ENCODE results near the gene POC1A. TPM values are rescaled to one million over a fixed set of nuclear protein-coding genes. Genes with fewer than 3 reads are reported as not detected.

POC1A gene
- total and polyA plus RNA-seq, 2 of the 4 experiments (the other 2 are of a cell fraction), result 10.6 to 11.5 TPM

- DNase-seq (no peak), ATAC-seq (ENCODE audit: low read depth) (no peak)
- intact Hi-C loops (cut with micrococcal nuclease), result no loop called here
- no peak overlapping the region for H2BK120ac ChIP-seq (ENCODE audit: low read depth, low read length)
- H3K9me3 ChIP-seq (ENCODE audit: control insufficient read depth, insufficient read depth, low read length), result no peaks in the 10 kb centered on the region
- H3K4me2 ChIP-seq (ENCODE audit: low read depth, low read length), result no peak overlapping the region
- no peak overlapping the region for H4K91ac ChIP-seq (ENCODE audit: insufficient read depth, low read depth, low read length)
- no peak overlapping the region for H3K9ac ChIP-seq (ENCODE audit: low read depth, low read length)
- no peak for TF ChIP-seq CHD1 (IDR thresholded peaks at IDR 0.05; ENCODE audit: low read depth, low read length)
- TF ChIP-seq MAFK (IDR thresholded peaks at IDR 0.05; ENCODE audit: low read depth, low read length), result no peak
- no peak for TF ChIP-seq BHLHE40 (IDR thresholded peaks at IDR 0.05; ENCODE audit: low read depth, low read length)
- TF ChIP-seq RFX5 (IDR thresholded peaks at IDR 0.05; ENCODE audit: low read depth, low read length), result no peak
- TF ChIP-seq SMC3 (IDR thresholded peaks at IDR 0.05; ENCODE audit: low read depth, low read length), result no peak
- no peak for TF ChIP-seq CEBPB (IDR thresholded peaks at IDR 0.05; ENCODE audit: low read depth, low read length)
- no peak for TF ChIP-seq FOS (IDR thresholded peaks at IDR 0.05; ENCODE audit: low read depth, low read length)
- no peak for TF ChIP-seq ELK1 (IDR thresholded peaks at IDR 0.05; ENCODE audit: borderline replicate concordance, low read depth, low read length)
- TF ChIP-seq NFE2L2 (IDR thresholded peaks at IDR 0.05; ENCODE audit: low read depth, low read length), result no peak
- TF ChIP-seq POLR2A (IDR thresholded peaks at IDR 0.05; ENCODE audit: low read depth, low read length), result no peak
- TF ChIP-seq CTCF (conservative IDR thresholded peaks at IDR 0.05; ENCODE audit: low read depth, low read length), result no peak
- TF ChIP-seq MXI1 (IDR thresholded peaks at IDR 0.05; ENCODE audit: borderline replicate concordance, low read depth, low read length), result no peak
- no peak for TF ChIP-seq USF2 (IDR thresholded peaks at IDR 0.05; ENCODE audit: low read depth, low read length)
- in situ Hi-C loops (cut with MboI; ENCODE audit: low sequenced_read_pairs), result no loop called here
- no peaks in the 10 kb centered on the region for H3K9me1 ChIP-seq (ENCODE audit: insufficient read depth, low read length)
- H3K4me1 ChIP-seq (ENCODE audit: control insufficient read depth, insufficient read depth, low read length), result no peaks in the 10 kb centered on the region
- H2BK20ac ChIP-seq (ENCODE audit: low read depth, low read length), result no peak overlapping the region
- no peak overlapping the region for H3K4ac ChIP-seq (ENCODE audit: low read depth, low read length)
- no peak overlapping the region for H3K14ac ChIP-seq (replicated peaks; ENCODE audit: low read depth, low read length)
- WGBS, 2 experiments (ENCODE audit: extremely low coverage in 2 of 2, insufficient read length in 1 of 2), result 42% methylated on average over 6 of the region's 9 CpGs; no CpG with 5 or more reads in 1 of the 2 experiments
- H3K27ac ChIP-seq (ENCODE audit: insufficient read depth, low read length), result no peak overlapping the region
- H3K23ac ChIP-seq (ENCODE audit: low read depth, low read length), result no peak overlapping the region
- no peaks in the 10 kb centered on the region for H3K36me3 ChIP-seq (ENCODE audit: control insufficient read depth, insufficient read depth, low read length)
- H3K56ac ChIP-seq (ENCODE audit: extremely low read depth, insufficient read depth, low read length), result no peak overlapping the region
- no peak overlapping the region for H3K4me3 ChIP-seq (ENCODE audit: insufficient read depth, low read depth, low read length)
- no peak overlapping the region for H3K18ac ChIP-seq (ENCODE audit: low read depth, low read length)
- dilution Hi-C loops (cut with HindIII; ENCODE audit: low sequenced_read_pairs, unreplicated experiment), result no loop called here
- no peaks in the 10 kb centered on the region for H4K20me1 ChIP-seq (ENCODE audit: insufficient read depth, low read length)
- H4K5ac ChIP-seq (ENCODE audit: low read depth, low read length), result no peak overlapping the region
- no TSS peak for BruUV-seq (replicated peaks)
- POLR2A ChIA-PET (ENCODE audit: unreplicated experiment), result no interaction called here
- no peak overlapping the region for H2BK5ac ChIP-seq (ENCODE audit: low read depth, low read length, poor library complexity, severe bottlenecking)
- peak overlapping the region; percentile 85 for H2AK9ac ChIP-seq (replicated peaks; ENCODE audit: low read depth, low read length, poor library complexity)
- H3K79me1 ChIP-seq (ENCODE audit: low read depth in 1 of 2, low read length in 2 of 2), result no peaks in the 10 kb centered on the region
- no peak overlapping the region for H4K8ac ChIP-seq (ENCODE audit: low read depth in 2 of 2, low read length in 2 of 2)
- H2AK5ac ChIP-seq (ENCODE audit: low read depth, low read length), result no peak overlapping the region
- no peak overlapping the region for H2BK15ac ChIP-seq (ENCODE audit: low read depth, low read length)
- CTCF ChIA-PET, result interaction anchor here (0.6 kb wide), 1 partner anchor 95 kb away, joined by 3 read pairs; no protein-coding TSS in a partner anchor
- peak overlapping the region; percentile 34 for H2AFZ ChIP-seq (replicated peaks; ENCODE audit: low read length, poor library complexity)
- H3K27me3 ChIP-seq (ENCODE audit: control insufficient read depth, insufficient read depth, low read length), result no peaks in the 10 kb centered on the region; the same call in 1 of the 2 replicates
Observed at GRCh38 chr3:52029053-52029452, 125.2 kb downstream of the POC1A start.

All from IMR-90 (cell line).